Dedifferentiated amniotic fluid mesenchymal stem cell (primary cell): Measurements from ENCODE around the gene PRRG4.
"Not testable (repeated sequence)": the region's sequence is repeated elsewhere in the genome, so short reads cannot be mapped to it uniquely, and the experiment has no call there.

Source experiments
- DNase-seq: peaks from one replicate; pipeline ENCODE4 v3.0.0-alpha.2; 2016; ENCODE audit errors: extremely low spot score

The PRRG4 gene

DNA sequence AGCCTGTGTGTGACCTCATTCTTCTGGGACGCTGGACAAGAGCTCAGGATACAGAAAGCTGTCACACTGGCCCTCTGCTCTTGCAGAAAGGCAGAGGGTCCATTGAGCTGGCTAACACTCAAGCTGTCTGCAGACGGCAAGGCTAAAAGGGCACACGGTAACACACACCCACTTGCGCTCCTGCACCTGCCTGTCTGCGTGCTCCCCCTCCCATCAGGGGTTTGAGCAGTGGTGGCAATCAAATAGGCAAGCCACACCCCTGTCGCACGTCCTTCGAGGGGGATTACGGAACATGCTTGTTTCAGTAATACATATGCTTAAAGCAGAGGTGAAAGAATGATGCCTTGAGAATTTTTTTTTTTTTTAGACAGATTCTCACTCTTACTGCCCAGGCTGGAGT is 55.8 kb downstream of the PRRG4 start:
- DNase-seq = no peak

GRCh38 chr11:32886180-32886579 is 56.5 kb downstream of the PRRG4 start:
- no peak for DNase-seq

GRCh38 chr11:32887707-32888383 is 58.1 kb downstream of the PRRG4 start:
- DNase-seq = not testable (repeated sequence)

- not testable (repeated sequence) for DNase-seq
These were observed 58.6 kb downstream of the PRRG4 start for GRCh38 chr11:32888384-32888710.

DNA sequence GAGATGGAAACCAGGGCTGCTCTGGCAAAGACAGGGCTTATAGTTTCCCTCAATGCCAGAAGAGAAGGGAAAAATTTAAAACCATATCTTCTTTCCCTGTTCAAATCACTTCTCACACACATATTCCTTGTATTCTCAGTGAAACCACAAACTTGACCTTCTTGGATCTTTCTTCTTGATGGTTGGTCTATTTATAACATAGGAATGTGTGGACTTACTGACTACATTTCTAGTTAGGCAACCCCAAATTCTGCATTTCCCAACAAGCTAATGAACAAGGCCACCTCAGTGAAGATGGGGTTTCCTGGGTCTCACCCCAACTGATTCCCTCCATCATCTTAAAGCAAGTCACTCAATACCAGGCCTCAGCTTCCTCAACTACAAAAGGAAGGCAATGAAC is 59.1 kb downstream of the PRRG4 start:
- DNase-seq = no peak

GRCh38 chr11:32890843-32891656 is 61.3 kb downstream of the PRRG4 start:
- DNase-seq = no peak

DNA sequence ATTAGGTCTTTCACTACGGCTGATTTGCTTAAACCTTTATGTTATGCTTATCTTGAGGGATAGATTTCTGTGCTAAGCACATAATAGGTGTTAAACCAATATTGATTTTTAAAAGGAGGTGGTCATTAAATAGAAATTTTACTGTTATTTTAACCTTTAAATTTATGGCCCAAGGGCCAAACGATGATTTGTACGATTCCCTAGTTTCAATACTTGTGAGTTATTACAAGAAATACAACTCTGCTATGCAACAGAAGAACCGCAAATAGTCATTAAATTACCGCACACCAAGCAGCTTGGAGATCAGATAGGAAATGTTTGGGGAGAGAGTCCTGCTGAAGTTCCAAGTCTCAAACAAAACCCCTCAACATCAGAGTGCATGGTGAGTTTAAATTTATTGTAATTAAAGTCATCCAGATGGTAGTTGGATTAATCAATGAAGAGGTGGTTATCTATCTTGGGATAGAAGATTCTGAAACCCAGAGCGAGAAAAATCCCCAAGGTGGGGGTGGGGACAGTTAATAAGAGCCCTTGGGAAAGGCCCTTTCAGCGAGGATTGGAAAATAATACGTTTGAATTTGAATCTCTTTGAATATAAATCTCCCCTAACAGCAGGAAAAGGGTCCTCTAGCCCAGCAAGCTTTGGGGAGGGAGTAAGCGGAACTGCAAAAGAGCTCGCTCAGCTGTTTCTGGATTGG is 62.1 kb downstream of the PRRG4 start:
- no peak for DNase-seq

DNA sequence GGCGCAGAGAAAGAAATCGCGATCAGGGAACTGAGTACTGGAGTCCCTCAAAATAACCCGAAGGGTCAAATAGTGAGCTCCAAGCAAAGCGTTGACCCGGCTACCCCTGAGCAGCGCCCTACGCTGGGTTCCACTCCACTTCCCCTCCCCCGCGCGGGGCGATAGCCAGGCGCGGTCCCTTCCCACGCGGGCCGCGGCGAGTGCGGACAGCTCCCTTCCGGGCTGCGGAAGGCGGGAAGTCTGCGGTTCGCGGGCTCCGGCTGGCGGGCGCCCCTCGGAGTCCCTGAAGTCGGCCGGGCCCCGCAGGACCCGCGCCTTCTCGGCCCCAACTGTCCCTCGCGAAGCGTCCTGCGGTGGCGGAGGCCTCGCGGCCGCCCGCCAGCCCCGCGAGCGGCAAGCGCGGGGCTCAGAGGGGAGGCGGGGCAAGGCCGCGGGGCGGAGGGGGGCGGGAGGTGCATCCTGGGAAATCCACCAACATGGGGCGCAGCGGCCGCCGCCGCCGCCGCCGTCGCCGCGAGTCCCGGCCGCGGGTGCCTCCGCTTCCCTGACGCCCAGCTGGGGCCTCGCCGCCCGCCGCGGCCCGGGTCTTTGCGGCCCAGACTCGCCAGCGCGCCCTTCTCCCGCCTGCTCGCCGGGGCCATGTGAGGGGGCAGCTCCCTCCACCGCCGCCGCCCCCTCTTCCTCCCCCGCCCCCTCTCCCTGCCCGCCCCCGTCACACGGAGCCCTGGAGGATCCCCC is 62.8 kb downstream of the PRRG4 start, which contains the start of gene QSER1:
Gene QSER1 (plus strand): TSS at position 457 of the 738 bp plus-strand sequence. CDS start 315 bp downstream, outside the sequence.
- peak; percentile 35 for DNase-seq

GRCh38 chr11:32893093-32893342 is 63.3 kb downstream of the PRRG4 start:
- no peak for DNase-seq

GRCh38 chr11:32893343-32894148 is 63.8 kb downstream of the PRRG4 start:
- peak; percentile 36 for DNase-seq

GRCh38 chr11:32894149-32894827 is 64.6 kb downstream of the PRRG4 start:
- peak; percentile 50 for DNase-seq

- no peak for DNase-seq
These were observed 65.2 kb downstream of the PRRG4 start for GRCh38 chr11:32894921-32895320.

DNA sequence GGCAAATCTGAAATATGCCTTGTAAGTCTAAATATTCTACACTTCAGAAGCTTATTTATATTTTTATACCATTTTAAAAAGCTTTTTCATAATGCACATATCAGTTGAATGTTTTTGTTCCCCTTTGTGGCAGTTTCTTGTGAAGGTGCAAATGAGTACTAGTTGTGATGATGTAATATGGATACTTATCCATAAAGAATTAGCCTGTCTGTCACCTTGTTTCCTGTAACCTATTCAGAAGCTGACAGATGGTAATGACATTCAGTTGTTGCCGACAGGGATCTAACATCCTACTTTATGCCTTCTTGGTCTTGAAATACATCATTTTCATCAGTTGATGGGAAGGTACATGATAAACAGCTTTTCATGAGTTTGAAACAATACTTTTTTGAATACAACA is 65.7 kb downstream of the PRRG4 start:
- no peak for DNase-seq

DNA sequence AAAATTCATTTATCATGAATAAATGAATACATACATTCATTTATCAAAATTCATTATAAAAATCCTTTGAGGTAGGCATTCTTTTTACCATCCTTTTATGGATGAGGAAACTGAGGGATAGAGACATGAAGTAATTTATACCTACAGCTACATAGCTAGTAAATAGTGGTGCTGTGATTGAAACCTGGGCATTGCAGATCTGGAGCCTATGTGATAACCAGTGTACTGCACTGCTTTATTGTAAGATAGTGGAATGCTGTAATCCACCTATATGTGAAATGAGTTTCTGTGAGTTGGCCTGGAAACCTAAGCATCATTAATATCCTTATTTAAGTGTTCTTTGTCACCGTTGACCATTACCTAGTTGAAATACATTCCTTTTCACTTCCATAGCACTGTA is 67.4 kb downstream of the PRRG4 start:
- DNase-seq = no peak

- no peak for DNase-seq
These were observed 69.7 kb downstream of the PRRG4 start for GRCh38 chr11:32899438-32899837.

GRCh38 chr11:32902089-32902665 is 72.5 kb downstream of the PRRG4 start:
- no peak for DNase-seq

DNA sequence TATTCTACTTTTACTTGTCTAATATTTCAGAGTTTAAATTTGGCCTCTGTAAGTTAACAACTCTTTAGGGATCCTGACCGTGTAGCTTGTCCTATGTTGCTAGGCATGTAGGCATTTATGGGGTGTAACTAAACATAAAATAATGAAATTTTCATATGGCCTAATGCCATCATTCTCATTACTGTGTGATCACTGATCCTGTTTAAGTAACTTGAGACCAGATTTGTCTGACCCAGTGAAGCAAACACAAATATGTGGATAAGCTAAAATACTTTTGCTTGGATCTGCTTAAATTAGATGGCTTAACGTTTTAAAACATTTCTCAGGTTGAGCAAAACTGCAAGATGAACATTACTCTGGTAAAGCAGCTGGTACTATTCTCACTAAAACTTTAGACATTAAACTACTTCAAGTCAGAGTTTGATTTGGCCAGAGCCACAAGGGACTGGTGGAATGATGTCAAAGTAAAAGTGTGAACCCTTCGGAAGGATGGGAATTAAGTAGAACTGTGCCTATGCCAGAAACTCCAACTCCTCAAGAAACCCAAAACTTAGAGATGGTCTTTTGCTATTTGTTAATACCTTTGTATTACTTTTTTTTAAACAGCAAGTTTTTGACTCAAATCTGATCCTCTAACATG is 75.4 kb downstream of the PRRG4 start:
- DNase-seq = peak; percentile 32
